ENCODE data around the gene GJD3.

Gene GJD3

GRCh38 chr17:40329839-40330794 lies 34.4 kb downstream of the GJD3 start:
- TF ChIP-seq ZC3H10 (CRISPR knock-in tag; IDR thresholded peaks at IDR 0.05) (no peak), SNAI2 (CRISPR knock-in tag; IDR thresholded peaks at IDR 0.05) (no peak)
- ATAC-seq: no peak; the same call in 2 of the 3 replicates

DNA sequence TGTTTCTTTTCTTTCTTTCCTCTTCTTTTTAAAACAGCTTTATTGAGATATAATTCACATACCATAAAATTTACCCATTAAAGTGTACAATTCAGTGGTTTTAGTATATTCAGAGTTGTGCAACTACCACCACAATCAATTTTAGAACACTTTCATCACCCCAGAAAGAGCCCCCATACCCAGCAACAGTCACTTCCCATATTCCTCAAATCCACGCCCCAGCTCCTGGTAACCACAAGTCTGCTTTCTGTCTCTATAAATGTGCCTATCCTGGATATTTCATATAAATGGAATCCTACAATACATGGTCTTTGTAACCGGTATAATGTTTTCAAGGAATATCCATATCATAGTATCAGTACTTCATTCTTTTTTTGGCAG lies 36.2 kb downstream of the GJD3 start:
- no peak for ATAC-seq
- TF ChIP-seq SNAI2 (CRISPR knock-in tag; IDR thresholded peaks at IDR 0.05) (no peak), ZNF8 (CRISPR knock-in tag; IDR thresholded peaks at IDR 0.05) (no peak), ZC3H10 (CRISPR knock-in tag; IDR thresholded peaks at IDR 0.05) (no peak), TOX (CRISPR knock-in tag; IDR thresholded peaks at IDR 0.05; ENCODE audit: borderline replicate concordance) (no peak), ARNTL (CRISPR knock-in tag; IDR thresholded peaks at IDR 0.05; ENCODE audit: borderline replicate concordance, low read depth) (no peak), OSR1 (CRISPR knock-in tag; IDR thresholded peaks at IDR 0.05) (no peak), GLIS3 (CRISPR knock-in tag; IDR thresholded peaks at IDR 0.05) (no peak), ZNF565 (CRISPR knock-in tag; conservative IDR thresholded peaks at IDR 0.05; ENCODE audit: low read depth) (no peak), ZNF70 (CRISPR knock-in tag; IDR thresholded peaks at IDR 0.05) (no peak), ZFP3 (CRISPR knock-in tag; IDR thresholded peaks at IDR 0.05) (no peak), RARB (CRISPR knock-in tag; IDR thresholded peaks at IDR 0.05) (no peak), ISL1 (CRISPR knock-in tag; IDR thresholded peaks at IDR 0.05) (no peak), POU6F1 (CRISPR knock-in tag; IDR thresholded peaks at IDR 0.05; ENCODE audit: borderline replicate concordance, low read depth) (no peak), CREB5 (CRISPR knock-in tag; IDR thresholded peaks at IDR 0.05; ENCODE audit: low read depth) (no peak), TSHZ2 (CRISPR knock-in tag; IDR thresholded peaks at IDR 0.05) (no peak), BACH2 (CRISPR knock-in tag; IDR thresholded peaks at IDR 0.05; ENCODE audit: borderline replicate concordance) (no peak), TCF4 (CRISPR knock-in tag; IDR thresholded peaks at IDR 0.05; ENCODE audit: borderline replicate concordance) (no peak)

GRCh38 chr17:40327735-40328385 lies 36.7 kb downstream of the GJD3 start:
- ATAC-seq: no peak
- TF ChIP-seq ISL1 (CRISPR knock-in tag; IDR thresholded peaks at IDR 0.05): no peak
- TF ChIP-seq TSHZ2 (CRISPR knock-in tag; IDR thresholded peaks at IDR 0.05): no peak
- TF ChIP-seq PATZ1 (CRISPR knock-in tag; IDR thresholded peaks at IDR 0.05; ENCODE audit: borderline replicate concordance): no peak
- TF ChIP-seq TOX (CRISPR knock-in tag; IDR thresholded peaks at IDR 0.05; ENCODE audit: borderline replicate concordance): no peak
- TF ChIP-seq BACH2 (CRISPR knock-in tag; IDR thresholded peaks at IDR 0.05; ENCODE audit: borderline replicate concordance): no peak
- no peak for TF ChIP-seq ZNF70 (CRISPR knock-in tag; IDR thresholded peaks at IDR 0.05)
- TF ChIP-seq ZC3H10 (CRISPR knock-in tag; IDR thresholded peaks at IDR 0.05): no peak
- no peak for TF ChIP-seq POU6F1 (CRISPR knock-in tag; IDR thresholded peaks at IDR 0.05; ENCODE audit: borderline replicate concordance, low read depth)
- TF ChIP-seq GLIS3 (CRISPR knock-in tag; IDR thresholded peaks at IDR 0.05): no peak
- TF ChIP-seq SNAI2 (CRISPR knock-in tag; IDR thresholded peaks at IDR 0.05): no peak
- no peak for TF ChIP-seq ZNF8 (CRISPR knock-in tag; IDR thresholded peaks at IDR 0.05)
